Amygdala (tissue), 56 donors: ENCODE results near the gene EML1.

Source experiments
- DNase-seq, 56 donors: peaks; one replicate each; lab custom pipeline; 2025; lab: John Stamatoyannopoulos, UW

Gene EML1, protein sequence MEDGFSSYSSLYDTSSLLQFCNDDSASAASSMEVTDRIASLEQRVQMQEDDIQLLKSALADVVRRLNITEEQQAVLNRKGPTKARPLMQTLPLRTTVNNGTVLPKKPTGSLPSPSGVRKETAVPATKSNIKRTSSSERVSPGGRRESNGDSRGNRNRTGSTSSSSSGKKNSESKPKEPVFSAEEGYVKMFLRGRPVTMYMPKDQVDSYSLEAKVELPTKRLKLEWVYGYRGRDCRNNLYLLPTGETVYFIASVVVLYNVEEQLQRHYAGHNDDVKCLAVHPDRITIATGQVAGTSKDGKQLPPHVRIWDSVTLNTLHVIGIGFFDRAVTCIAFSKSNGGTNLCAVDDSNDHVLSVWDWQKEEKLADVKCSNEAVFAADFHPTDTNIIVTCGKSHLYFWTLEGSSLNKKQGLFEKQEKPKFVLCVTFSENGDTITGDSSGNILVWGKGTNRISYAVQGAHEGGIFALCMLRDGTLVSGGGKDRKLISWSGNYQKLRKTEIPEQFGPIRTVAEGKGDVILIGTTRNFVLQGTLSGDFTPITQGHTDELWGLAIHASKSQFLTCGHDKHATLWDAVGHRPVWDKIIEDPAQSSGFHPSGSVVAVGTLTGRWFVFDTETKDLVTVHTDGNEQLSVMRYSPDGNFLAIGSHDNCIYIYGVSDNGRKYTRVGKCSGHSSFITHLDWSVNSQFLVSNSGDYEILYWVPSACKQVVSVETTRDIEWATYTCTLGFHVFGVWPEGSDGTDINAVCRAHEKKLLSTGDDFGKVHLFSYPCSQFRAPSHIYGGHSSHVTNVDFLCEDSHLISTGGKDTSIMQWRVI

GRCh38 chr14:99793213-99794150, at the start of gene EML1:
Gene EML1, plus strand, starts transcription at chr14:99793413. Its CDS starts 64 bp downstream, at chr14:99793477.
- DNase-seq: peak in 52 of 56 donors; percentile 19 to 87 (median 61)

- no peak for DNase-seq
Observed at GRCh38 chr14:99744199-99744872, 48.9 kb upstream of the EML1 start.

- no peak for DNase-seq
Observed at GRCh38 chr14:99744873-99745224, 48.4 kb upstream of the EML1 start.

DNA sequence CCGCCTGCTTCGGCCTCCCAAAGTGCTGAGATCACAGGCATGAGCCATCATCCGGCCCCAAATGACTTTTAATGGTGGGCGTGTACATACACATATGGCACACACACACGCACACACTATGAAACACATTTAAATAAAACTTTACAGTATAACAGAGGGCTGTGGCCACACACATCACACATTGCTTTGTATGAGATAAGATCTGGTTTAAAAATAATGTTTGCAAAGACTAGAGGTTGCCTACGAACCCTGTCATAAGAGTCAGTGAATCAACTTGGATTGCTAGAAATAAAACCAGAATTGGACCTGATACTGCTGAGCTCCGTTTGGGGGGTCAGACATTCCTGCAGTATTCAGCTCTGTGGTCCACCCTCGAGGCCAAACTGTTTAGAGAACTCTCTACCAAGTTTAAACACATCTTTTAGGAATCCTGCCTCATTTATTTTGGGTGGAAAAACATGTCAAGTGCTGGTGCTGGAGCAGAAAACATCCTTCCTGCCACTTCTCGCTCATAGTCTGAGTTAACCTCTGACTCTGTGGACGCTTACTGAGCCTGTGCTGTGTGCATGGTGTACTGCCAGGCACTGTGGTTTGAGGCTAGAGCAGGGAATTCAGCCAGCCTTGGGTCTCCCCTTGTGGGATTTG, 47.8 kb upstream of the EML1 start:
- DNase-seq: no peak

DNA sequence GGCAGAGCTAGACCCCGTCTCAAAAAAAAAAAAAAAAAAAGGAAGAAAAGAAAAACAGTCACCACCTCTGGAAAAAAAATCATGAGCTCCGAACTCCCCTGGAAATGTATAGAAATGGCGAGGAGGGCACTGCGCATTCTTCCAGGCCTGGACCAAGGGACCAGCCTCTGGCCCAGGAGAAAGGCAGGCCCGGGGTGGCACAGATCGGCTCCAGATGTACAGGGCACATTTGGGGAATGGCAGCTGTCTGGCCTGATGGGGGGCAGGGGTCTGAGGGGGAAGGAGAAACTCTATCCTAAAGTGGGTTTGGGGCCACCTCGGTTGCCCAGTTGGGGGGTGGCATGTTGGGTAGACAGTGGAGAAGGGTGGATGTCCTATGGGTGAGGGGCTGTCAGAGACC, 46.0 kb upstream of the EML1 start:
- DNase-seq: no peak

- DNase-seq: no peak
Observed at GRCh38 chr14:99747582-99748330, 45.5 kb upstream of the EML1 start.

- DNase-seq: no peak
Observed at GRCh38 chr14:99748529-99748928, 44.7 kb upstream of the EML1 start.

DNA sequence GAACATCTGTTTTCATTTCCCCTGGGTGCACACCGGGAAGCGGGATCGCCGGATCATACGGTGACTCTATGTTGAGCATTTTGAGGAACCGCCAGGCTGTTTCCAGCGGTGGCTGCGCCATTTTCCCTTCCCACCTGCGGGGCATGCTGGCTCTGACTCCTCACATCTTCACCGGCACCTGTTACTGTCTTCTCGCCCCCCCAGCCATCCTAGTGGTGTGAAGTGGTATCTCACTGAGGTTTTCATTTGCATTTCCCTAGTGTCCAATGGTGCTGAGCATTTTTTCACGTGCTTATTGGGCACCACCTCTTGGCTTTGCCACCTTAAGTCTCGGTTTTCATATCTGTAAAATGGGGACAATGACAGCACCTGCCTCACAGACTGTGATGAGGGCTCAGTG, 44.1 kb upstream of the EML1 start:
- no peak for DNase-seq

GRCh38 chr14:99749763-99750715, 43.2 kb upstream of the EML1 start:
- no peak for DNase-seq

GRCh38 chr14:99750746-99751450, 42.3 kb upstream of the EML1 start:
- no peak for DNase-seq

DNA sequence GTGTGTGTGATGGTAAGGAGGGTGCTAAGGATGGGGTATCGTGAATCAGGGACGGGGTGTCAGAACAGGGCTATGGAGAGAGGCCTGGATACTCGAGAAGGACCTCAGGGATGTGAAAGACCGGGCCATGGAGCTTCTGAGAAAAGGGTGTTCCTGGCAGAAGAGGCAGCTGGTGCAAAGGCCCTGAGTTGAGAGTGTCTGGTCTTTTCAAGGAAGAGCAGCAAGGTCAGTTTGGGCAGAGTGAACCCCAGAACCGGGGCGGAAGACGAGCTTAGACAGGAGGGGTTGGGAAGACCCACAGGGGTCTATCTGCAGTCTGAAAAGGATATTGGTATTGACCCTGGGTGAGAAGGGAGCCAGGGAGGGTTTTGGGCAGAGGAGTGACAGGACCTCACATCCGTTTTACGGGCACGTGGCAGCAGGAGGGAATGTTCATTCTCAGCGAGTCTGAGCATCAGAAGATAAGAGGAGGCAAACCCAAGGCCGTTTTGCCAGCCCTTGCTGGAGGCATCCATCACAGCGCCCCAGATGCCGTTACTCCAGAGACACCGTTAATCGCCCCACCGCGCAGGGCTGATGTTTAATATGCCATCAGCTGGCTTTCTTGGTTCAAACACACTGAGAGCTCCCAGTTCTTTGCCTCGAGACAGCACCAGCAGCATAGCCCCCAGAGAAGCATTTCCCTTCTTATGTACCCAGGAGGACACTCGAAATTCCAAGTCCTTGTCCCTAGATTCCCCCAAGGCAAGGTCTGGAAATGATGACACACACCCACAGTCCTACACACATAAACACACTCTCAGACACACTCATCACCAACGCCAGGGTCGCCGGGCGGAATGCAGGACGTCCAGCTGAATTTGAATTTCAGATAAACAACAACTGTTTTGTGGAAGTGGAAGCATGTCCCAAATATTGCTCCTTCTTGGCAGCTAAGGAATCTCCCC, 41.4 kb upstream of the EML1 start:
- DNase-seq: no peak

- DNase-seq: no peak
Observed at GRCh38 chr14:99752486-99753121, 40.6 kb upstream of the EML1 start.

DNA sequence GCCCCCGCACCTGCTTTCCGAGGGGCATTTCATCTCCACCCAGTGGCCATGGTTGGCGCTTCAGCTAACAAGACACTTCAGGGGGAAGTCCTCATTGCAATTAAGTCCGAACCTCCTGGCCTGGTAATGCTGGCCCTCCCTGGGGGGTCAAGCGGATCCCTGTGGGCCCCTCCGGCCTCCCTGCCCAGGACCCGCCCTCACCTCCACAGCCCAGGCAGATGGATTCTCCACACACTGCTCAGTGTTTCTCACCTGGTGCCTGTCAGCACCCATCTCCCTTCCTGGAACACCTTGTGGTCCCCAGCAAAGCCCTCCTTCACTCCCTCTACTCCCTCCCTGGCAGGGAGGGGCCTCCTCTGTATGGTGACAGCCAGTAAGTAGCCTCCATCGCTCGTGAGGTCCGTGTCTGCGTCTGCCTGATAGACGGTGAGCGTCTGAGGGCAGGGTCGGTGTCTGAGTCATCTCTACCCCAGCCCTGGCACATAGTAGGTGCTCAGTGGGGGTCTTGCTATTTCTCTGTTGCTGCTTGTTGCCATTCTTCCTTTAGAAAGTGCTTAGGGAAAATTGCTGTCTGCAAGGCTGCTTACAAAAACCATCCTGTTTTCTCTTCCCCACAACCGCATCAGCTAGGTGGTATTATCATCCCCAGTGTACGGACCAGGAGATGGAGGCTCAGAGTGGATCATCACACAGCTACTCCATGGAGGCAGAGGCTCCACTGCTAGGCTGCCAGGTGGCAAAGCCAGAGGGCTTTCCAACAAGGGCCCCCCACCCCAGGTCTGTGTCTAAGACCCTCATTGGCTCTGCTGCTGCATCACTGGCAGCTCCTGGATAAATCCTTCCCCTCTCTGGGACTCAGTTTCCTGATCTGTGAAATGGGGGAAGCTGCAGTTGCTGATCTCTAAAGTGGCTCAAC, 39.7 kb upstream of the EML1 start:
- DNase-seq: no peak
